GM18909 (cell line): Measurements from ENCODE around the gene NAIP.
A peak's percentile ranks its signal among the peaks of the same experiment; 100 is the strongest.
"Not testable (repeated sequence)": the region's sequence is repeated elsewhere in the genome, so short reads cannot be mapped to it uniquely, and the experiment has no call there.

Source experiments
- ATAC-seq: cut with Tn5 transposase; IDR thresholded peaks from one replicate; pipeline ENCODE4 v1.9.1; 2021; ENCODE audit warnings: mild to moderate bottlenecking; ENCODE audit not compliant: unreplicated experiment, poor library complexity

The NAIP gene, protein sequence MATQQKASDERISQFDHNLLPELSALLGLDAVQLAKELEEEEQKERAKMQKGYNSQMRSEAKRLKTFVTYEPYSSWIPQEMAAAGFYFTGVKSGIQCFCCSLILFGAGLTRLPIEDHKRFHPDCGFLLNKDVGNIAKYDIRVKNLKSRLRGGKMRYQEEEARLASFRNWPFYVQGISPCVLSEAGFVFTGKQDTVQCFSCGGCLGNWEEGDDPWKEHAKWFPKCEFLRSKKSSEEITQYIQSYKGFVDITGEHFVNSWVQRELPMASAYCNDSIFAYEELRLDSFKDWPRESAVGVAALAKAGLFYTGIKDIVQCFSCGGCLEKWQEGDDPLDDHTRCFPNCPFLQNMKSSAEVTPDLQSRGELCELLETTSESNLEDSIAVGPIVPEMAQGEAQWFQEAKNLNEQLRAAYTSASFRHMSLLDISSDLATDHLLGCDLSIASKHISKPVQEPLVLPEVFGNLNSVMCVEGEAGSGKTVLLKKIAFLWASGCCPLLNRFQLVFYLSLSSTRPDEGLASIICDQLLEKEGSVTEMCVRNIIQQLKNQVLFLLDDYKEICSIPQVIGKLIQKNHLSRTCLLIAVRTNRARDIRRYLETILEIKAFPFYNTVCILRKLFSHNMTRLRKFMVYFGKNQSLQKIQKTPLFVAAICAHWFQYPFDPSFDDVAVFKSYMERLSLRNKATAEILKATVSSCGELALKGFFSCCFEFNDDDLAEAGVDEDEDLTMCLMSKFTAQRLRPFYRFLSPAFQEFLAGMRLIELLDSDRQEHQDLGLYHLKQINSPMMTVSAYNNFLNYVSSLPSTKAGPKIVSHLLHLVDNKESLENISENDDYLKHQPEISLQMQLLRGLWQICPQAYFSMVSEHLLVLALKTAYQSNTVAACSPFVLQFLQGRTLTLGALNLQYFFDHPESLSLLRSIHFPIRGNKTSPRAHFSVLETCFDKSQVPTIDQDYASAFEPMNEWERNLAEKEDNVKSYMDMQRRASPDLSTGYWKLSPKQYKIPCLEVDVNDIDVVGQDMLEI (N-terminal part only)

DNA sequence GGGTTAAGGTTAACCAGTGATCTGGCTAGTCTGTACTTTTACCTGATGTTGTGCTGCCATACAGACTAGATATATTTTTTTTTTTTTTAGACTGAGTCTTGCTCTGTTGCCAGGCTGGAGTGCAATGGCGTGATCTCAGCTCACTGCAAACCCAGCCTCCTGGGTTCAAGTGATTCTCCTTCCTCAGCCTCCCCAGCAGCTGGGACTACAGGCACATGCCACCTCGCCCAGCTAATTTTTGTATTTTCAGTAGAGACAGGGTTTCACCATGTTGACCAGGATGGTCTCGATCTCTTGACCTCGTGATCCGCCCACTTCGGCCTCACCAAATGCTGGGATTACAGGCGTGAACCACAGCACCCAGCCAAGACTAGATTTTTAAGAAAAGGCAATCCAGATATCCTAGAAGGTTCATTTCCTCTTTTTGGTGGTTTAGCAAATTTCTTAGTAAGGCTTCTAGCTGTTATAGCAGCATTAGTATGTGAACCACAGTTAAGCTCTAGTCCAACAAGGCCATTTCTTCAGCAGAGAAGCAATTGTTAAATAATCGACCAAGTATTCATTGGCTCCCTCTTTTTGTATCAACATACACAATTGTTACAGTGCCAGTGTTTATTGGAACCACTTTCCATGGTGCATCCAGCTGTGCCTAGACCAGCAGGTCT lies at the start of gene NAIP:
Gene NAIP, minus strand, starts transcription at position 51 of the 665 bp plus-strand sequence. CDS start 12,424 bp downstream, outside the sequence.
- peak; percentile 51 for ATAC-seq

DNA sequence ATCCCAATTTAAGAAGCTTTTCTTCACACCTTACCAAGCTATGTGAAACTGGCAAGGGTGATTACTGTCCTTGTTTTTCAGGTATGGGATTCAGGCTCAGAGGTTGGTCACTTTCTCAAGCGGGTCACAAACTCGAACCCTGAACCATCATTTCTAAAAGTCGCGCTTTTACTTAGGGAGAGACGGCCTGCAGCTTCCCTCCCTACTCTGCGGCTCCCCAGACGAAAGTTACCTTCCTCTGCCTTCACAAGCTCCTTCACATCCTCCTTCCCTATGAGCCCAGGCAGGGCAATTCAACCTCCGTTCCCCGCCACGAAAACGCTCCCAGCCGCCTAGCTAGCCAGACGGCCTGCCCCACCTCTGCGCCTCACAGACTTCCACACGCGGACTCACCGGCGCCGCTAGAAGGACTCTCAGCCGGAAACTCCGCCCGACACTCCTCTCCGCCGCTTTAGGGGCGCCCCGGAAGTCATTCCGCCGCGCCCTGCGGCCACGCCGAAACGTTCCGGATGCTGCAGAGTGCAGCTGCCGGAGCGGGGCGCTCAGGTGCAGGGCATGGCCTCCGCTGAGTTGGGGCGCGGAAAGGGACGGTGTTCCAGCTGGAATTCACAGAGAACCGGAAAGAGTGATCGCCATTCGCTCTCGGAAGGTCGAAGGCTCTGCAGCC lies 42.3 kb upstream of the NAIP start, which contains the start of gene GTF2H2:
Gene GTF2H2, minus strand, starts transcription at position 415 of the 667 bp plus-strand sequence. CDS start 4,913 bp downstream, outside the sequence.
- ATAC-seq: peak; percentile 98

GRCh38 chr5:71061322-71061721 lies 36.2 kb upstream of the NAIP start:
- ATAC-seq: not testable (repeated sequence)

GRCh38 chr5:71059426-71059825 lies 34.3 kb upstream of the NAIP start:
- not testable (repeated sequence) for ATAC-seq

DNA sequence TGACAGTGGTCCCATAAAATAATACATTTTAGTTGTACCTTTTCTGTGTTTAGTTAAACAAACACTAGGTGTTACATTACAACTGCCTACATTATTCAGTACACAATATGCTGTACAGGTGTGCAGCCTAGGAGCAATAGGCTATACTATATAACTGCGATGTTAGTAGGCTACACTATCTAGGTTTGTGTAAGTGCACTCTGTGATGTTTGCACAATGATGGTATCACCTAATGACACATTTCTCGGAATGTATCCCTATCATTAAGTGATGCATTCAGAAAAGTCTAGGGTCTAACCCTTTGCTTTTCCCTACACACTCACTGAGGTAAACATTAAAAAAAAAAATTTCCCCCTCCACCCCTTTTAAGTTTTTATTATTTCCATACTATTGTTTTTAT lies 19.7 kb upstream of the NAIP start:
- not testable (repeated sequence) for ATAC-seq

DNA sequence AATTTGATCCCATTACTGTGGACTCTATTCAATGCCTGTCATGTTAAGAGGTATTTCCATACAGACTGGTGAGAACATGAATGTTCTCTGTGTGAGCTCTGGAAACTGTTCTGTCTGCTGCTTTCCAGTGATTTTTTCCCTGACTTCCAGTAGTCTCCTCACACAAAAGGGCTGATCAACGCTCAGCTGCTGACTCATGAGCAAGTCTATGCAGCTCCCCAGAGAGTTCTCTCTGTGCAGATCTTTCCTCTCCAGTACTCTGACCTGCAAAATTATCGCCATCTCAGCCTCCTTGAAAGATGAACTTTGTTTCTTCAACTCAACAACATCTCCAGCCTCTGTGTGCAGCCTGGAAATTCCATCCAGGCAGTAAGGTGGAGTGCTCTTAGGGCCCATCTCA lies 19.0 kb upstream of the NAIP start:
- ATAC-seq: not testable (repeated sequence)

DNA sequence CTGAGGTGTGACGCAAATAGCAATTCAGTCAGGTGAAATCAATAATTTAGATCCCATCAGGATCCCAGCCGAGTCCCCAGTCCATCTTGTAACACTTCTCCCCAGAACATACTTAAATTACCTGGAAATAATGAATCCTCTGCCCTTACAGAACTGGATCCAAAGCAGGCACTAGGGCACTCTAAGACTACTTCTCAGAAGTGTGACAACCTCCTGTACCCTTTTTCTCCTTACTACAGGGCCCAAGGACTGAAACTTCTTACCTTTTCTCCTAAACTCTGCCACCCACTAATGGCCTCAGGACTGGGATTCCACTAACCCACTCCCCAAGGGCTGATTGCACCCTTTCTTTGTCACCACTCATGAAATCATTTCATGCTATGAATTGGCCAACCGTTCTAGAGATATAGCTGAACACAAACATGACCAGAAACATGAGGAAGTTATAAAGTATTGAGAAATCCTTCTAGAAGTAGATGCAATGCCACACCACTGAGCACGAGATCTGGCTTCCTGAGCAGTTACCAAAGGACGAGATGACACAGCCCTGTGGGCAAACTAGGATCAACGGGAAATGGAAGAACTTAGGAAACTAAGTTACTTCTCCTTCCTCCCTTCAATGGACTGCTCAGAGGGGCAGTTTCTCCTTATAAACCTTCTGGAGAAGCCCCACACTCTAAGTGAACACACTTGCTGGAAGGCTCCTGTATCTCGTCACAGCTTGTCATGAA lies 6.1 kb upstream of the NAIP start:
- not testable (repeated sequence) for ATAC-seq

GRCh38 chr5:71020643-71021042 lies 4.5 kb downstream of the NAIP start:
- ATAC-seq: not testable (repeated sequence)

- ATAC-seq: not testable (repeated sequence)
Observed at GRCh38 chr5:71018376-71019005, 6.6 kb downstream of the NAIP start.

GRCh38 chr5:71014176-71014575 lies 11.0 kb downstream of the NAIP start:
- no peak for ATAC-seq

DNA sequence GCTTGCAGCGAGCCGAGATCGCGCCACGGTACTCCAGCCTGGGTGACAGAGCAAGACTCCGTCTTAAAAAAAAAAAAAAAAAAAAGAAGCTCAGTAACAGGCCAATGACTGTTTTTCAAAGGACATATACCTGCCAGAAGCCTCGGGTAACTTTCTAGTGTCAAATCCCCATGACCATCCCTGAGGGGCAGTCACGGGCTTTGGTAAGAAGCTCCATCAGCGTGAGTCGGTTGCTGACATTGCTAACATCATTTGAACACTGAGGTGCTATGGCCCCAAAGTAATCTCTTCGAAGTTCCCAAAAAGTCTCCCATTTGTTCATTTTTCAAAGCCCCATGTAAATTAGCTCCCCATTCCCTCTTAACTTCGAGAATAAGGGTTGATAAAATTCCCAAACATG lies 11.6 kb downstream of the NAIP start:
- ATAC-seq: no peak

GRCh38 chr5:71011194-71011792 lies 13.8 kb downstream of the NAIP start:
- ATAC-seq: no peak

GRCh38 chr5:71006983-71007382 lies 18.2 kb downstream of the NAIP start:
- ATAC-seq: not testable (repeated sequence)

GRCh38 chr5:70984882-70985281 lies 40.3 kb downstream of the NAIP start:
- ATAC-seq: not testable (repeated sequence)

- not testable (repeated sequence) for ATAC-seq
Observed at GRCh38 chr5:70967220-70967619, 57.9 kb downstream of the NAIP start.

DNA sequence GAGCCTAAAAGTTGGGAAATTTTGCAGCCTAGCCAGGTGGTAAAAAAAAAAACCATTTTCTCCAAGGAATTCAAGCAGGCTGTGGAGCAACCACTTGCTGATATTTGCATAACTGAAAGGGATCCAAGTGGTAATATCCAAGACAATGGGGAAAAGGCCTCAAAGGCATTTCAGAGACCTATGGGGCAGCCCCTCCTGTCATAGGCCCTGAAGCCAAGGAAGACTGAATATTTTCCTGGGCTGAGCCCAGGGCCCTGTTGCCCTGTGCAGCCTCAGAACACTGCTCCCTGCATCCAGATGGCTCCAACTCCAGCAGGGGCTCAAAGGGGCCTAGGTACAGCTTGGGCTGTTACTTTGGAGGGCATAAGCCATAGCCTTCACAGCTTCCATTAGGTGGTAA lies 60.6 kb downstream of the NAIP start:
- not testable (repeated sequence) for ATAC-seq

GRCh38 chr5:70953068-70953467 lies 72.1 kb downstream of the NAIP start:
- not testable (repeated sequence) for ATAC-seq

GRCh38 chr5:70932560-70932959 lies 92.6 kb downstream of the NAIP start:
- not testable (repeated sequence) for ATAC-seq
